HG03039 (cell line): ENCODE measurements around the gene EXOC3.
A peak's percentile ranks its signal among the peaks of the same experiment; 100 is the strongest.

Source experiments
- ATAC-seq: cut with Tn5 transposase; IDR thresholded peaks from one replicate; pipeline ENCODE4 v1.9.1; 2021; ENCODE audit warnings: mild to moderate bottlenecking, moderate library complexity; ENCODE audit not compliant: unreplicated experiment

The EXOC3 gene

GRCh38 chr5:424301-425110 is 18.5 kb upstream of the EXOC3 start:
- peak; percentile 73 for ATAC-seq

- no peak for ATAC-seq
Measured at GRCh38 chr5:425714-426113, 17.3 kb upstream of the EXOC3 start.

GRCh38 chr5:426392-426976 is 16.5 kb upstream of the EXOC3 start:
- ATAC-seq, result no peak

- ATAC-seq, result no peak
Measured at GRCh38 chr5:427415-428087, 15.4 kb upstream of the EXOC3 start.

- ATAC-seq, result no peak
Measured at GRCh38 chr5:428219-428618, 14.8 kb upstream of the EXOC3 start.

- no peak for ATAC-seq
Measured at GRCh38 chr5:428754-429452, 14.1 kb upstream of the EXOC3 start.

- no peak for ATAC-seq
Measured at GRCh38 chr5:429453-430188, 13.4 kb upstream of the EXOC3 start.

- no peak for ATAC-seq
Measured at GRCh38 chr5:430214-430925, 12.6 kb upstream of the EXOC3 start.

- ATAC-seq, result peak; percentile 57
Measured at GRCh38 chr5:431001-431710, 11.8 kb upstream of the EXOC3 start.

- no peak for ATAC-seq
Measured at GRCh38 chr5:431711-432050, 11.3 kb upstream of the EXOC3 start.

- no peak for ATAC-seq
Measured at GRCh38 chr5:432201-432927, 10.6 kb upstream of the EXOC3 start.

- no peak for ATAC-seq
Measured at GRCh38 chr5:432928-433791, 9.8 kb upstream of the EXOC3 start.

GRCh38 chr5:433836-434235 is 9.1 kb upstream of the EXOC3 start:
- ATAC-seq, result no peak

GRCh38 chr5:434443-435146 is 8.4 kb upstream of the EXOC3 start:
- ATAC-seq, result no peak

GRCh38 chr5:435156-435790 is 7.7 kb upstream of the EXOC3 start:
- no peak for ATAC-seq

GRCh38 chr5:435961-436640 is 6.9 kb upstream of the EXOC3 start:
- ATAC-seq, result no peak

- ATAC-seq, result no peak
Measured at GRCh38 chr5:436641-436975, 6.4 kb upstream of the EXOC3 start.
